Measurements from ENCODE around the gene ITGB3BP.

Gene ITGB3BP

GRCh38 chr1:63414691-63415365 is 108.2 kb downstream of the ITGB3BP start:
- H3K36me3 Mint-ChIP-seq = peaks cover 28% of the 10 kb centered on the region
- no peaks in the 10 kb centered on the region for H3K9me3 Mint-ChIP-seq (ENCODE audit: low read depth)
- H3K27me3 Mint-ChIP-seq = no peaks in the 10 kb centered on the region
- H3K27ac Mint-ChIP-seq = no peak overlapping the region
- H3K4me1 Mint-ChIP-seq (ENCODE audit: low read depth) = no peaks in the 10 kb centered on the region
- no peak overlapping the region for H3K4me3 Mint-ChIP-seq

GRCh38 chr1:63413394-63413793 is 109.6 kb downstream of the ITGB3BP start:
- no peak overlapping the region for H3K4me3 Mint-ChIP-seq
- no peaks in the 10 kb centered on the region for H3K27me3 Mint-ChIP-seq
- H3K36me3 Mint-ChIP-seq = peaks cover 24% of the 10 kb centered on the region
- H3K27ac Mint-ChIP-seq = no peak overlapping the region
- no peaks in the 10 kb centered on the region for H3K4me1 Mint-ChIP-seq (ENCODE audit: low read depth)
- H3K9me3 Mint-ChIP-seq (ENCODE audit: low read depth) = no peaks in the 10 kb centered on the region

GRCh38 chr1:63411066-63411465 is 112.0 kb downstream of the ITGB3BP start:
- no peaks in the 10 kb centered on the region for H3K4me1 Mint-ChIP-seq (ENCODE audit: low read depth)
- no peak overlapping the region for H3K27ac Mint-ChIP-seq
- H3K9me3 Mint-ChIP-seq (ENCODE audit: low read depth) = no peaks in the 10 kb centered on the region
- peaks cover 20% of the 10 kb centered on the region for H3K36me3 Mint-ChIP-seq
- no peak overlapping the region for H3K4me3 Mint-ChIP-seq
- no peaks in the 10 kb centered on the region for H3K27me3 Mint-ChIP-seq

GRCh38 chr1:63408331-63408730 is 114.7 kb downstream of the ITGB3BP start:
- no peak overlapping the region for H3K4me3 Mint-ChIP-seq
- no peaks in the 10 kb centered on the region for H3K9me3 Mint-ChIP-seq (ENCODE audit: low read depth)
- H3K36me3 Mint-ChIP-seq = peaks cover 25% of the 10 kb centered on the region
- no peaks in the 10 kb centered on the region for H3K4me1 Mint-ChIP-seq (ENCODE audit: low read depth)
- H3K27me3 Mint-ChIP-seq = no peaks in the 10 kb centered on the region
- no peak overlapping the region for H3K27ac Mint-ChIP-seq

- H3K27ac Mint-ChIP-seq = no peak overlapping the region
- H3K4me3 Mint-ChIP-seq = no peak overlapping the region
- peaks cover 25% of the 10 kb centered on the region for H3K36me3 Mint-ChIP-seq
Observed at GRCh38 chr1:63407002-63407401, 116.0 kb downstream of the ITGB3BP start.

GRCh38 chr1:63405987-63406386 is 117.0 kb downstream of the ITGB3BP start:
- H3K9me3 Mint-ChIP-seq (ENCODE audit: low read depth) = no peaks in the 10 kb centered on the region
- no peaks in the 10 kb centered on the region for H3K4me1 Mint-ChIP-seq (ENCODE audit: low read depth)
- no peaks in the 10 kb centered on the region for H3K27me3 Mint-ChIP-seq
- peaks cover 22% of the 10 kb centered on the region for H3K36me3 Mint-ChIP-seq
- H3K4me3 Mint-ChIP-seq = no peak overlapping the region
- H3K27ac Mint-ChIP-seq = no peak overlapping the region

More at GRCh38 chr1:63407002-63407401, 116.0 kb downstream of the ITGB3BP start:
- no peaks in the 10 kb centered on the region for H3K27me3 Mint-ChIP-seq
- no peaks in the 10 kb centered on the region for H3K9me3 Mint-ChIP-seq (ENCODE audit: low read depth)
- no peaks in the 10 kb centered on the region for H3K4me1 Mint-ChIP-seq (ENCODE audit: low read depth)

- no peak overlapping the region for H3K27ac Mint-ChIP-seq
- no peaks in the 10 kb centered on the region for H3K9me3 Mint-ChIP-seq (ENCODE audit: low read depth)
- no peak overlapping the region for H3K4me3 Mint-ChIP-seq
- H3K27me3 Mint-ChIP-seq = no peaks in the 10 kb centered on the region
- H3K36me3 Mint-ChIP-seq = peaks cover 24% of the 10 kb centered on the region
- H3K4me1 Mint-ChIP-seq (ENCODE audit: low read depth) = no peaks in the 10 kb centered on the region
Observed at GRCh38 chr1:63405021-63405420, 118.0 kb downstream of the ITGB3BP start.

GRCh38 chr1:63403386-63403785 is 119.6 kb downstream of the ITGB3BP start:
- H3K27ac Mint-ChIP-seq = no peak overlapping the region
- no peaks in the 10 kb centered on the region for H3K4me1 Mint-ChIP-seq (ENCODE audit: low read depth)
- peaks cover 24% of the 10 kb centered on the region for H3K36me3 Mint-ChIP-seq
- no peaks in the 10 kb centered on the region for H3K9me3 Mint-ChIP-seq (ENCODE audit: low read depth)
- H3K4me3 Mint-ChIP-seq = no peak overlapping the region
- no peaks in the 10 kb centered on the region for H3K27me3 Mint-ChIP-seq

- H3K4me1 Mint-ChIP-seq (ENCODE audit: low read depth) = no peaks in the 10 kb centered on the region
- H3K9me3 Mint-ChIP-seq (ENCODE audit: low read depth) = no peaks in the 10 kb centered on the region
- H3K36me3 Mint-ChIP-seq = peaks cover 17% of the 10 kb centered on the region
- H3K27me3 Mint-ChIP-seq = no peaks in the 10 kb centered on the region
- no peak overlapping the region for H3K27ac Mint-ChIP-seq
- no peak overlapping the region for H3K4me3 Mint-ChIP-seq
Observed at GRCh38 chr1:63401945-63402344, 121.1 kb downstream of the ITGB3BP start.
